H4 (cell line): Measurements from ENCODE around the gene BFSP1. TPM values are rescaled to one million over a fixed set of nuclear protein-coding genes. Genes with fewer than 3 reads are reported as not detected.

ENCODE experiments used
- DNase-seq: peaks from one replicate; pipeline ENCODE4 v3.0.0-alpha.2; 2015; ENCODE audit warnings: low spot score
- total RNA-seq: library from RNA; depleted of rRNA; stranded (reverse); fragments of >200 nt; shearing (Covaris generic); gene quantifications from 2 replicates; pipeline ENCODE4 v1.2.3, GENCODE V29; 2014

The BFSP1 gene
- total RNA-seq, 1 experiment from 2014 or later, result 8.2 TPM

DNA sequence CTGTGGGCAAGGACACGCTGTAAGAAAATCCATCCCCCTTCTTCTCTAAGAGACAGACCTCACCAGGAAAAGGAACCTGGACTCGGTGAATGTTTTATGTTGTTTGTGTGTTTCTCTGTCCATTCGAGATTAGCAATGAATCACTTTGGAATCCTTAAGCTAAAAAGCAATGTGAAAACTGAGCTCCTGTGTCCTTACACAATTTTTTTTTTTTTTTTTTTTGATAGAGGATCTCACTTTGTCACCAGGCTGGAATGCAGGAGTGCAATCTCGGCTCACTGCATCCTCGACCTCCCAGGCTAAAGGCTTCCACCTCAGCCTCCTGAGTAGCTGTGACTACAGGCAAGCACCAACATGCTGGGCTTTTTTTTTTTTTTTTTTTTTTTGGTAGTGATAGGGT lies 32.1 kb downstream of the BFSP1 start:
- no peak for DNase-seq

DNA sequence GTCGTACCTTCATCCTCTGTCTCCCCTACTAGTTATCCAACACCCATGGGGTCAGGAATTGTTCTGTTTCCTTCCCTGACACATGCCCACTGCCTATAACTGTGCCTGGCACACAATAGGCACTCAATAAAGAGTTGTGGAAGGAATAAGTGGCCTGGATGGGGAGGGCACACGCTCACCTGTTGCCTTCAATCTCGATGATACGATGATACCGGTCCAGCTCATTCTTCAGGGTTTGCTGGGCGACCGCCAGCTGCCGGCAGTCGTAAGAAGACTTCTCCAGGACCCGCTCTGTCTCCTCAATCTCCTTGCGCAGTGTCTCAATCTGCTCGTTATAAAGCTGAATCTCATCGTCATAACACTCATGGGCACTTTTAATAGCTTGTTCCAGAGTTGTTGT lies 32.5 kb downstream of the BFSP1 start:
- DNase-seq, result no peak

DNA sequence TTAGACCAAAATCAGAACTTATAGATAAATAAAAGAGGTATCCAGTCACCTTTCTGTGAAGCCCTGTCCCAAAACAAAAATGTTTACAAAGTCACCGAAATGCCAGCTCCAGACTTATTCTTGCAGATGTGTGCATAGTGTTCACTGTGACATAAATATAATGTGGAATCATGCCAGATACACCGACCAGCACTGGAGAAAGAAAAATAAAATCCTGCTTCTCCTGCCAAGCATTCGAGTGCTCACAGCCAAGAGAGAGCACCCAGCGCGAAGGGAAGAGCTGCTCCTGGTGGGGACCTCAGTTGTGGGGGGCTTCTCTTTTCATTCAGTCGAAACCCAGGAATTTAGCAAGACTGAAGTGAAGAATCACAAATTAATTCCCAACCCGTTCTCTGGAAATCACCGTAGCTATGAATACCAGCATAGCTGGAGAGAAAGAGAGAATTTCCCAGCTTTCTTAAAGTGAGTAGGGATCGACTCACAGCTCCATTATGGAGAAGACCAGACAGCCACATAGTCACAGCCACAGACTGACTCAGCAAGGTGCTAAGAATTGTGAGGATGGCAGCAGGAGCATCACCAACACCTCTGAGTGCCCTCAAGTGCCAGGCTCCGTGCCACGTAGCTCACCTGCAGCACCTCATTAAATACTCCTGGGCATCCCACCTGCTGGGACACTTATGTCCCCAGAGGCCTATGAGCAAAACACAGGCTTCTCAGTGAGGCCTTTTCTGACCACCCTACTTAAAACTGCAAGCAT lies 33.2 kb downstream of the BFSP1 start:
- no peak for DNase-seq

DNA sequence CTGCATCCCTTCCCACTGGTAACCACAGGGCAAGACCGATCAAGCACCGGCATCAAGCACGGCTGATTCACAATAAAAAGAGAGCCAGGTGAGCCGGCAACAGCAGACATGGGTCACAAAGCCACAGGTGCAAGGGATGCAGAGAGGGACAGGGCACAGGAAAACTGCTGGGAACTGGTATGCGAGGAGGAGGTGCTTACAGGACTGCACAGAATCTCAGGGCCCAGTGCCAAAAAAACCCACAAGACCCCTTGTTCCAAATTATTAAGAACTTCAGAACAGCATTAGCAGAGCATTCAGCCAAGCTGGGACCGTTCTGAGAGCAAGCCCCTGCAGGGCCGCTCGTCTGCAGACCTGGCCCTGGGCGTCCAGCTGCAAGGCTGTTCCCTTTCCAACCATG lies 35.4 kb downstream of the BFSP1 start:
- no peak for DNase-seq

DNA sequence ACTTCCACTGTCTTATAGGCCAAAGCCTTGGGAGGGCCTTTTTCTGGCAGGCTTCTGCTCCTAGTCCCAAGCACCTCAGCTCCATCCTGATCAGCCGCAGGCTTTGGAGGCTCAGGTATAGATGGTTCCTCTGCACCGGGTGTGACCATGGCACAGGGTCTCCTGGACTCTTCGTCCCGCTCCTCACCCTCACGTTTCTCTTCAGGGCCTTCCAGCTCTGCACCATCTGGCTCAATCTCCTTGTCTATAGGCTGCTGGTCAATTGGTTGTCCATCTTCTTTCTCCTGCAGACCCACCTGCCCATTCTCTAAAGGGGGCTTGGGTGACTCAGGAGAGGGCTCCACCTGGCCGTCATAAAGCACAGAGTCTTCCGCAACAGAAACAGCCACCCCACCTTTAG lies 37.0 kb downstream of the BFSP1 start:
- DNase-seq, result no peak

DNA sequence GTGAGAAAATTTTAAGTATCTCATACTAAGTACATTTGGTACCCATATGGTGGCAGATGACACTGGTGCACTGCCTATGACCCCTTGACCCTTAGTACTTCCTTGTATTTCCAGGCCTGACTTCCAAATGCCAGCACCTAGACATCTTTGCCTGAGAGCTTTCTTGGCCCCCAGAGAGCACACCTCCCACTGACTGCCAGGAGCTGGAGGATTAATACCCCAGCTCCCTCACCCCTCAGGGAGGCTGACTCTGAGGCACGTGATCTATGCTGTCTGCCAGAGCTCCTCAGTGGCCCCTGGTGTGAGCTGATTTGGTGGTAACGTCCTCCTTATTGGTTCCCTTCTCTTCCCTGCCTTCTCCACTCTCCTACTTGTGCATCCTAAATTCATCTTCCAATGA lies 38.0 kb downstream of the BFSP1 start:
- DNase-seq, result no peak

DNA sequence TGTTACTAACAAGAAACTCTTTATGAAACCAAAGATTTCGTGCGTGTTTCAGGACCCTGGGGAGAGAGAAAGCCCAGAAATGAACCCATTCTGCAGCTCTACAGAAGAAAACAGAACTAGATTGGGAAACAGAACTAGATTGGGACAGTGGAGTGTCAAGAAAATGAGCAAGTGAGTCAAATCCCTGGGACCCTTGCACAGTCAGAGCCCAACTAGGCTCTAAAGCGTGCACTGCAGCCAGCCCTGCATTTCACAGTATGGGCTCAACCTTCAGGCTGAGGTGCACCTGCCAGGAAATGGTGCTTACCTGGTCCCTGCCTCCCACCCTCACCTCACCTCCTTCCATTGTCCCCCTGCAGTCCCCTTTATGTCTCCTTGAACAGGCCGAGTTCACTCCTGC lies 39.7 kb downstream of the BFSP1 start:
- no peak for DNase-seq

DNA sequence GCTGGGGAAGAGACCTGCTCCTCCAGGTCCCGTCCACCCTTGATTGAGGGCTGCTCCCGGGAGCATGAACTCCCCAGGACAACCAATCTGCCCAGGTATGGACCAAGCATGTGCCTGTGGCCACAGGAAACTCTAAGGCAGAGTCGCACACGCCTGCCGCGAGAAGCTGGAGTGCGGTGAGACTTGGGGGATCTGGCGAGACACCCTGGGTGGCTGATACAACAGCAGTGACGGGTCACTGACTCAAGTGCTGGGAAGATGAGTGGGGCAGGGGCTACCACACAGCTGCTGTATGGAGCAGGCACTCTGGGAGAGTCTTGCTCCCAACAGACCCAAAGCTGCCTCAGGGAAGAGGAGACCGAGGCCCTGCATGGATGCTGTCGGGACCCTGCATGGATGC lies 40.1 kb downstream of the BFSP1 start:
- no peak for DNase-seq

DNA sequence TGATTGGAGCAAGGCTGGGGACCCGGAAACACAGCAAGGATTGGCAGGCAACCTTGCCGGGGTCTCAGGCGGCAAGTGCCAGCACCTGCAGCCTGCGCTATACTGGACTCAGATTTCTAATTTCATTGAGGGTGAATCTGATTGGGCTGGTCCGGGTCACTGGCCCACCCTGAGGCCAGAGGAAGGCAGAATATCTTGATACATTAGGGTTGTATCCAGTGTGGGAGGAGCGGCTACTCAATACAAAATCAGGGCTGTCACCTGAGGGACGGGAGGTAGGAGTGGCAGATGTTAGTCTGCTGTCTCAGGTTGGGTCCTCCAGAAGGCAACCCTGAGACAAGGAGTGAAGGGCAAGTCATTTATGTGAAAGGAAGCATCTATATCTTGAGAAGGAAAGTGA lies 40.7 kb downstream of the BFSP1 start:
- no peak for DNase-seq

DNA sequence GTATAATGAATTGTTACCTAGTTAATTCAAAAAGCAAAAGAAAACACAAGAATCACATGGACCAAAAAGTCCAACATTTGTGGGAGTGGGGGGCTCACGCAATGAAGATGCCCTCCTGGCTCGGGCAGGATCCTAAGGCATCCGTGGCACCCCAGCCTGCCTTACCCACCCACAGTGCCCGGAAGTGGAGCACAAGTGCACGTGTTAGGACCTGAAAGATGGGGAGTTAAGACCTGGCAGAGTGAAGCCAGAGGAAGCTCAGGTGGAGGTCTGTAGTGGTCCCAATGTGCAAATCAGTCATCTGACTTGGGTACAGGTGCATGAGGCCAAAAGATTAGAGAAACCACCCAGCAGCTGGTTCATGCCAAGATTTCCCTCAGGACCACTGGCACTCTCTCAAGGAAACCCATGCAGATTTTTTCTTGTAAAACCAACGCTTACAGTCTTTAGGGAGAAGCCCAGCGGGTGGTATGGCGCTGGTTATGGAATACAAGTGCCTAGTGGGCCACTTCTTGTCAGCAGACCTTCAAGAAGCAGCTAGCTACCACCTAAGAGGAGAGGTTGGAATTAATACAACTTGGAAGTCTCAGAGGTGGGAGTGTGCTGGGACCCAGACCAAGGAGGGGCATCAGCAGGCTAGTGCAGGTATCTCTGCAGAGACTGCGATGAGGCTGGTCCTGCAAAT lies 42.1 kb downstream of the BFSP1 start:
- DNase-seq, result no peak

DNA sequence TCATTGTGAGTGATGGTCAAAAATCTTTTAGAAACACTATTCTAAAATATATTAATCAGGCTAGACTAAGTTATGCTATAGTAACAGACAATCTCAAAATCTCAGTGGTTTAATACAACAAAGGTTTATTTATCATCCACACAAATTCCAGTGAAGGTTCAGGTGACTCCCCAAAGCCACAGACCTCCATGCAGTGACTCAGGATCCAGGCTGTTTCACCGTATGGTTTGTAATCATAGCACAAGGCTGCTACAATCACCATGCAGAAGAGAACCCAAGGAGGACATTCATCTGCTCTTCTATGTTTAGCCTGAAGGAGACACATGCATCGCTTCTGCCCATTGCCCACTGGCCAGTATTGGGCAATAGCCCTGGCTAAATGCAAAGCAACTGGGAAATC lies 46.2 kb downstream of the BFSP1 start:
- DNase-seq, result no peak

DNA sequence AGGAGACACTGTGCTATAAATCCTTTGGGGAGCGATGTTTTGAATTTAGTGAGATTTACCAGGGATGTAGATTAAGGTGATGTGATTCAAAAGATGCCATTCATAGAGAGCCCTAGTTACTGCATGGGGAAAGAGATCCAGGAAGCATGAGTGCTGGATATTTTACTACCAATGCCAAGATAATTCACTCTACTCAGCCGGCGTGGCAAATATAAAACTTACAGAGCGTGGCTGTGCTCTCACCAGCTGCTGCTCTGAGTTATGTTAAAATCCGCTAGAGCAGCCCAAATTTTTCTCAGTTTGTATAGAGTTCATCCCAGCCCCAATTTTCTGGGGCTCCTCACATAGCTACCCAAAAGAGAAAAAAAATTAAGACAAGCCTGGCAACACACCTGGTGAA lies 48.6 kb downstream of the BFSP1 start:
- DNase-seq, result no peak

DNA sequence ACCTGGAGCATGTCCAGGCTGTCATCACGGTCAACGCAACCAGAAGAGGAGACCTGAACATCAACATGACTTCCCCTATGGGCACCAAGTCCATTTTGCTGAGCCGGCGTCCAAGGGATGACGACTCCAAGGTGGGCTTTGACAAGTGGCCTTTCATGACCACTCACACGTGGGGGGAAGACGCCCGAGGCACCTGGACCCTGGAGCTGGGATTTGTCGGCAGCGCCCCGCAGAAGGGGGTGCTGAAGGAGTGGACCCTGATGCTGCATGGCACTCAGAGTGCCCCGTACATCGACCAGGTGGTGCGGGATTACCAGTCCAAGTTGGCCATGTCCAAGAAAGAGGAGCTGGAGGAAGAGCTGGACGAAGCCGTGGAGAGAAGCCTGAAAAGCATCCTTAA lies 49.5 kb downstream of the BFSP1 start:
- no peak for DNase-seq

DNA sequence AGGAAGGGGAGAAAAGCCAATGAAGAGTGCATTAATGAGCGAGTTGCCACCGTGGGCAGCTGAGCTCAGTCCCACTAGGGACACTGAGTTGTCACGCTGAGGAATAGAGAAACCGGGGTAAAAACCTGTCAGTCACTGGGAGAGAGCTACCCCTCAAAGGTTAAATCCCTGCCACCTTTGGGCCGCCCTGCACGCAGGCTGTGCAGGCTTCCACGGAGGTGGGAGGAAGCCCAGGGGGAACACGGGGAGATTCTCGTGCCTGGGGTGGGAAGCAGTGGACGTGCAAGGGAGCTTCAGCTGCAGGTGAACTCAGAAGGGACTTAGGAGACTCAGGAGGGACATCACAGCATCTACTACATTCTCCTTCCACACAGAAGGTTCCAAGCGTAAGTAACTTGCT lies 50.5 kb downstream of the BFSP1 start:
- no peak for DNase-seq

DNA sequence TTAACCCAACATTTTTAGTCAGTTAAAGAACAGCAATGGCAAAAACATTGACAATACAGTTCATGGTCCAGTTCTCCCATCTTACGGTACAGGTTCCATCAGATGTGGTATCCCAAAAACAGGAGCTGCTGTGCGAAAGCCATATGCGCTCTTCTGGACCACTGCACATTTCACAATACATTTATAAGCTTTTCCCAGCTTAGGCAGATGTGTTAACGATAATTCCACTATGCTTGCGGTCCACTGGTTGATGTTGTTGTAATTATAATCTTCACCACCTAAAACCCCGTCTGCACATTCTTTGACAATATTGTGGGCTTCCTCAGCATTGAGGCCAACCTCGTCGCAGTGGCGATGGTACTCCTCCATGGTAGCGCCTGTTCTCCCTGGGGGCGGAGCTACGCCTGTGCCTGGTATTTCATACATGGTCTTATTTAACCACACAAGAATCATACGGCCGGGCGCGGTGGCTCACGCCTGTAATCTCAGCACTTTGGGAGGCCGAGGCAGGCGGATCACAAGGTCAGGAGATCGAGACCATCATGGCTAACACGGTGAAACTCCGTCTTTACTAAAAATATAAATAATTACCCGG lies 52.0 kb downstream of the BFSP1 start:
- DNase-seq, result no peak

DNA sequence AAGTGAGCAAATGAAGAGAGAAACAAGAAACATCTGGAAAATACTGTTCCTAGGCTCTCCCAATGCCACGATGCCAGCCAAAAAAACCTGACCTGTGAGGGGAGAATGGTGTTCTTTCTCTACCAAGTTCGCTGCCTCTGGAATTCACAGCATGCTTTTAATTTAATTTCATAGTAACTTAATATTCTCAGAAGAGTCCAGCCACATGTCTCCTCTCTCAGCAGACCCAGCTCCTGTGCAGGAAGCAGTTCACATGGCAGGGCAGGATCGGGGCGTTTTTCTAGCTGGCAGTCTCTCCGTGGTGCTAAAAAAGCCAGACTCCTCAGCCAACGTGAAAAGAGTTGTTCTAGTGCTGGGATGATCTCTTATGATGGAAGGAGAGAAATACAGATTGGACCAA lies 57.5 kb downstream of the BFSP1 start:
- DNase-seq, result no peak

DNA sequence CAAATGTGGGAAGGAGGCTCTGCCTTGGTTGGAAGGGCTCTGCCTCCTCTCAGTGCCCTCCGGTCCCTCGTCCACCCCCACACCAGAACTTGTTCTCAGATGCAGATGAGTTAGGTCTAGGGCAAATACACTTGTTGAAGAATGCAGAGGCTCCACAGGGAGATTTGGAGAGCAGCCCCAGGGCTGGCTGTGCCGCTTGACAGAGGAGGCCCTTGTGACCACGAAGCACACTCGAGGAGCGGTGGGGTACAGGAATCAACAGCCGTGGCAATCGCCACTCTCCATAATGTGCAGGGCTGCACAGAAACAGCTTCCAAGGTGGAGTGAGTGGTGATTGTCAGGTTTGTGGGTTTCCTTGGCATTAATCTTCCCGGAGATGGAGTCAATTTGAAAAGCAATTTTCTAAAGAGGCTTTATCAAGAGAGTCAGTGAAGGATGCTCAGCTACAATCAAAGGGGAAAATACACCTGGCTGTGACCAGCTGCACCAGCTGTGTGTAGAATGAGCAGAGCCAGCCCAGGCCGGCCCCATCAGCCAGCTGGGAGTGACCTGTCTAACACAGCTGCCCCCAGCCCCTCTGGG lies 59.5 kb downstream of the BFSP1 start:
- no peak for DNase-seq

DNA sequence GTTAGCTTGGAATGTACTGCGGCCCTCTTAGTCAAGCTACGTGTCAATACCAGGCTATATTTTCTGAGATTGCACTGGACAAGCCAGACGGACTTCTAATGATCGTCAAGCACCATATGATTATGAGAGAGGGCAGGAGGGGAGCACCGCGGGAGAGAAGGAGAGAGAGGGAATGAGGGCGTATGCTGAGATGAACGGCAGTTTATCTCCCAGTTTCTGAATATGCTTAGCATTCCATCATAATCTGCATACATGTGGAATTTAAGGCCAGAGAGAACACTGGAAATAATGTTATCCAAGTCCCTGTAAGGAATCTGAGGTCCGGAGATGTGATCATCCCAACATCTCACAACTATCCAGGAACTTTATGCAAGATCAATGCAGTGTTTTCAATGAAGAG lies 60.2 kb downstream of the BFSP1 start:
- no peak for DNase-seq

DNA sequence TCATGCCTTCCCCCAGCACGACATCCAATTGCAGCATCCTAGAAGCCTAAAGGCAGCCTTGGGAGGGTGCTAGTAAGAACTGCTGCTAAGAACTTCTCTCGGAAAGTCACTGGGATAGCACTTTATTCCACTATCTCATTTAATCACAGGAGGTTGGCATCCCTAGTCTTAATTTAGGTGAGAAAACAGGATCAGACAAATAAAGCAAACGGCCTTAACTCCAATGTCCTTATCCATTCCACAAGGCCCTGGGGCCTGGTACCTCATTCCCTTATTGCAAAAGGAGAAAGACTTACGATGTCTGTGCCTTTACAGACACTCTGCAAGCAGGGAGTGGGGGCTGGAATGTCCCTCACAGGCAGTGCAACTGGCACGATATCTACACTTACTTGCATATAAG lies 60.7 kb downstream of the BFSP1 start:
- DNase-seq, result no peak

DNA sequence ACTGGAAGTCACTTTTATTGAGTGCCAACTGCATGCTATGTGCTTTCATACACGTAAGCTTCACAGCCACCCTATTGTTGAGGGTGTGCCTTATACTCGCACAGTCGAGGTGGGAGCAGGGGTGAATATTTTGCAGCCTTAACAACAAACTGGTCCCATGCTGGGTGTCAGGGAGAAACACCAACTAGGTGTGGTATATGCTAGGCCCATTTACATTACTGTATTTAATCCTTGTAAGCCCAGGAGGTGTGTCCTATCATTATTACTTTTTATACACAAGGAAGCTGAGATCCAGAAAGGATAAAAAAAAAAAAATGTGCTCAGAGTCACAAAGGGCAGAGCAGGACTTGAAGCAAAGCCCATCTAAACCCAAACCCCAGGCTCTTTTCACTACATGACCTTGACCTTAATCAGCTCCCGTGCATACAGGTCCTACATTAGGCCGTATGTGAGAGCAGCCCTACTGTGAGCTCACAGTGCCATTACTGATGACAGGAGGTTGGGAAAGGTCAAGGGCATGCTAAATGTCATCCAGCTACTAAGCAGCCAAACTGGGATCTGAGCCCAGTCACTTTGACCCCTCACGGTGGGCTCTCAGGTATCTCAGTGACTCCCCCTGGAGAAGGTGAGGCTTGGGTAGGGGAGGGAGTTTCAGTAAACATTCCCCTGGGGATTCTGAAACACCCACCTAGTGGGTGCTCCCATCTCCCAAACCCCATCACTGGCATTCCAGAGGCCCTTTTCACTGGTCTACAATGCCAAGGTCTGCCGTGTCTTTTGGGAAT lies 61.7 kb downstream of the BFSP1 start:
- DNase-seq, result no peak

DNA sequence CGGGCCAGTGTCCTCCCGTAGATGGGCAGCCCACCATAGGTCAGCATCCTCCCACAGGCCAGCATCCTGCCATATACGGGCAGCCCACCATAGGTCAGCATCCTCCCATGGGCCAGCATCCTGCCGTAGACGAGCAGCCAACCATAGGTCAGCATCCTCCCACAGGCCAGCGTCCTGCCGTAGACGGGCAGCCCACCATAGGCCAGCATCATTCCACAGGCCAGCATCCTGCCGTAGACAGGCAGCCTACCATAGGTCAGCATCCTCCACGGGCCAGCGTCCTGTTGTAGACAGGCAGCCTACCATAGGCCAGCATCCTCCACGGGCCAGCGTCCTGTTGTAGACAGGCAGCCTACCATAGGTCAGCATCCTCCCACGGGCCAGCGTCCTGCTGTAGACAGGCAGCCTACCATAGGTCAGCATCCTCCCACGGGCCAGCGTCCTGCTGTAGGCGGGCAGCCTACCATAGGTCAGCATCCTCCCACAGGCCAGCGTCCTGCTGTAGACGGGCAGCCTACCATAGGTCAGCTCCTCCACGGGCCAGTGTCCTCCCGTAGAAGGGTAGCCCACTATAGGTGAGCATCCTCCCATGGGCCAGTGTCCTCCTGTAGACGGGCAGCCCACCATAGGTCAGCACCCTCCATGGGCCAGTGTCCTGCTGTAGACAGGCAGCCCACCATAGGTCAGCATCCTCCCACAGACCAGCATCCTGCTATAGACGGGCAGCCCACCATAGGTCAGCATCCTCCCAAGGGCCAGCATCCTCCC lies 62.9 kb downstream of the BFSP1 start:
- no peak for DNase-seq
